ENCODE results near the gene EEFSEC.

Gene EEFSEC

DNA sequence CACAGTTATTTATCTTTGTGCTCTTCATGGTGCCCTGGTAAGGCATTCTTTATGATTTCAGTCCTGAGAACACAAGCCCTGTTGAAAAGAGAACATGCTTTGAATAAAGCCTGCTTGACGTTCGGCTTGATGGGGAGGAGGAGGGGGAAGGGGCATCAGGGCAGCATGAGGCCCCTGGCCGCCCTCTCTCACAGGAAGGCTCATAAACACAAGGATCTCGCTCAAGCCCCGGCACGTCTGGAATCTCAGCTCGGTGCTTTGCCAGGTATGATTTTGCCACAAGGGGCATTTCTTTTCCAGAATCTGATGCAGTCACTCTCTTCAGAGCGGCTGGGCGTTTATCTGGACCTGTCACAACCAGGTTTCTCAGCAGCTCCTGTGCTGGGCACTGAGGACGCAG, 184.0 kb downstream of the EEFSEC start:
- DNase-seq (ENCODE audit: low read depth, low spot score): no peak
- H3K4me3 ChIP-seq (ENCODE audit: low read length): no peak overlapping the region

GRCh38 chr3:128338536-128339330, 185.5 kb downstream of the EEFSEC start:
- H3K4me3 ChIP-seq (ENCODE audit: low read length): no peak overlapping the region
- no peak for DNase-seq (ENCODE audit: low read depth, low spot score)

- no peak overlapping the region for H3K4me3 ChIP-seq (ENCODE audit: low read length)
- DNase-seq (ENCODE audit: low read depth, low spot score): no peak
Measured at GRCh38 chr3:128339491-128340012, 186.3 kb downstream of the EEFSEC start.

DNA sequence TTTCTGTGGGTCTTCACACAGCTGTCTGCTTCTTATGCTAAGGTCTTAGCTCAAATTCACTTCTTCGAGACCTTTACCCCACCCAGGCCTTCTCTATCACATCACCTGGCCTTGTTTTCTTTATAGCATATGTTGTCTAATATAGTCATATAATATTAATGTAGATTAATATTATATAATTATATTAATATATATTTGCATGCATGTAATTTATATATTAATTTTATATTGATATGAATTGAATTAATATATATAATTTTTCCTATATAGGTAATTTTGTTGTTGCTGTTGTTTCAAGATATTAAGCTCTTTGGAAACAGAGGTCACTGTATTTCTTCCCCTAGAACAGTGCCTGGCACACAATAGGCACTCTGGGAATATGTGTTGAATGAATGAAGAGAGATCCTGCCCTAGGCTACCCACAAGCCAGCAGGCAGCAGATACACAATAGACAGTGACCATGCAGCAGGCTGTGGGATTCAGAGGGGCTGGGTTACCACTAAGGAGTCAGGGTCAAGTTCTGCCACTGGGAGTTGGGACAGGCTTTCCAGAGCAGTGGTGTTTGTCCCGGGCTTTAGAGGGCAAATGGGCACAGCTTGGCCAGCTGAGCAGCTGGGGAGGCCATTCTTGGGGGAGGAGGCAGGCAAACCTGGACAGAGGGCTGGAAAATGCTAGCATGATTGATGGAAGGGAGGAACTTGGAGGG, 187.1 kb downstream of the EEFSEC start:
- no peak for DNase-seq (ENCODE audit: low read depth, low spot score)
- no peak overlapping the region for H3K4me3 ChIP-seq (ENCODE audit: low read length)

DNA sequence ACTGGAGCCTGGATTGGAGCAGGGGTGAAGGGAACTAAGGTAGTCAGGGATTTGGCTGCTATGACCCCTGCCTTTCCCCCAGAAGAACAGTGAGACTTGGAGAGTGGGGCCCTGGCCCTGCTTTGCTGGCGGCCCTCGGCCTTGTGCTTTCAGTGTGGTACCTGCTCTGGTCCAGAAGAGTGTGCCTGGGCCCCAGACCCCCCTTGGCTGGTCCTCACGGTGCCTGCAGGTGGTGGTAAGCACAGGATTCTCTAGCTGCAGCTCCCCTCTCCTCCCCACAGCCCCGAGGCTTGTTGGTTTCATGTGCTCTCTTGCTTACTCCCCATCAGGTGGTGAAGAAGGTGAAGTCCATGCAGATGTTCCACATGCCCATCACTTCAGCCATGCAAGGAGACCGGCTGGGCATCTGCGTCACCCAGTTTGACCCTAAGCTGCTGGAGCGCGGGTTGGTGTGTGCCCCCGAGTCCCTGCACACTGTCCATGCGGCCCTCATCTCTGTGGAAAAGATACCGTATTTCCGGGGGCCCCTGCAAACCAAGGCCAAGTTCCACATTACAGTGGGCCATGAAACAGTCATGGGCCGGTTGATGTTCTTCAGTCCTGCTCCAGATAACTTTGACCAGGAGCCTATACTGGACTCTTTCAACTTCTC, 187.7 kb downstream of the EEFSEC start:
- no peak overlapping the region for H3K4me3 ChIP-seq (ENCODE audit: low read length)
- no peak for DNase-seq (ENCODE audit: low read depth, low spot score)

- H3K4me3 ChIP-seq (ENCODE audit: low read length): no peak overlapping the region
- DNase-seq (ENCODE audit: low read depth, low spot score): no peak
Measured at GRCh38 chr3:128341659-128342395, 188.5 kb downstream of the EEFSEC start.

GRCh38 chr3:128342701-128343180, 189.5 kb downstream of the EEFSEC start:
- no peak overlapping the region for H3K4me3 ChIP-seq (ENCODE audit: low read length)
- no peak for DNase-seq (ENCODE audit: low read depth, low spot score)

GRCh38 chr3:128343287-128344051, 190.2 kb downstream of the EEFSEC start:
- DNase-seq (ENCODE audit: low read depth, low spot score): no peak
- H3K4me3 ChIP-seq (ENCODE audit: low read length): no peak overlapping the region

DNA sequence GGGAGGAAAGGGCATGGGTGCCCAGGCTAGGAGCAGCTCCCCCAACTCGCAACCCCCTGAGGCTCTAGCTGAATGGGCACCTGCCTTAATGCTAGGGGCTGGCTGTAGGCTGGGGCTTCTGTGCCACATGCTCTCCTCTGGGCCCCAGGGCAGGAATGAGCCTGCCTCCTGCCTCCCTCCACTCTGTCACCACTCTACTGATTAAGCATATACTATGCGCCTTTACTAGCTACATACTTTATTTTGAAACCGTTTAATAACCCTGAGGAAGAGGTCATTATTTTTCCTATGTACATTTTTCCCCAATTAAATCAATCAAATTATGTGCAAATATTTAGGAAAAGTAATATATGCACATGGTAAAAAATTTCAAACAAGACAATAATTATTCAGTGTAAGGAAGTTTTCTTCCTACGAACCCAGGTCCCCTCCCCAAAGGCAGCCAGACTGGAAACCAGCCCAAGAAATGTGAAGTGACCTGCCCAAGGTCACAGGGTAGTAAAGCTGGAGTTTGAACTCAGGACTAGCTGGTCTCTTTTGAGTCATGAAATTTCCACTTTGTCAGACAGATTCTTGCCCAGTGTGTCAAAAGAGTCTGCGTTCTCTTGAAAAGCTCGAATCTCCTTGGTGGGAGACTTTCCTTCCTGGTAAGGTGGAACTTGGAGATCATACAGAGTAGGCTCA, 190.9 kb downstream of the EEFSEC start:
- H3K4me3 ChIP-seq (ENCODE audit: low read length): no peak overlapping the region
- no peak for DNase-seq (ENCODE audit: low read depth, low spot score)

GRCh38 chr3:128345196-128345595, 191.9 kb downstream of the EEFSEC start:
- no peak for DNase-seq (ENCODE audit: low read depth, low spot score)

GRCh38 chr3:128346562-128346961, 193.3 kb downstream of the EEFSEC start:
- no peak for DNase-seq (ENCODE audit: low read depth, low spot score)
- H3K4me3 ChIP-seq (ENCODE audit: low read length): no peak overlapping the region

More at GRCh38 chr3:128345196-128345595, 191.9 kb downstream of the EEFSEC start:
- no peak overlapping the region for H3K4me3 ChIP-seq (ENCODE audit: low read length)

DNA sequence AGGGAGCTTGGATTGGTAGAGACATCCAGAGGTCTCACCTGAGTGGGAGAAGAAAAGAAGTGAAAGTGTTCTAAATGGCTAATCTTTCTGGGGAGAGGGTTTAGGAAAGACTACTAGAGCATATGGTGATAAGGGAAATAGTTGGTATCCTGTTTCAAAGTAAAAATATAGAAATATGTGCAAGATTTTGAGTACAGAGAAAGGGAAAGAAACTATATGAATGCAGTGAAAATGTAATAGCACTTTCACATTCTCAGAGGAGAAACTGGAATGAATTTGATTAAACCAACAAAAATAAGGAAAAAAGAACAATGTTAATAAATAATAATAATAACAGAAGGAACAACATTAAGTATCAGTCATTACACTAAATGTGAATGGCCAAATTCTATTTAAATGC, 194.0 kb downstream of the EEFSEC start:
- H3K4me3 ChIP-seq (ENCODE audit: low read length): no peak overlapping the region
- no peak for DNase-seq (ENCODE audit: low read depth, low spot score)

DNA sequence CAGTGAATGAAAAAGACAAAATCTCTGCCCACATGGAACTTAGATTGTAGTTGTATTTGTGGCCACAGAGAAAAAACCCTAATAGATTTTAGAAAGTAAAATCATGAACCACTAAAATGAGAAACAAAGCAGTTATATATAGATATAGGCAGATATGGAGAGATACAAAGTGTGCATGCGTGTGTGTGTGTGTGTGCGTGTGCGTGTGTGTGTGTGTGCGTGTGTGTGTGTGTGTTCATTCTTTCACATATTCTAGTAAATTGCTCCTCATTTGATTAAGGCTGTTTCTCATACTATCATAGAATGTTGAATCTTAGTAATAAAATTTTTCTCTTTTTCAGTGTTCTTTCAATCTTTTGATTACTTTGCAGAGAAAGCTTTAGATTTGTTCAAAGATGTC, 194.8 kb downstream of the EEFSEC start:
- no peak for DNase-seq (ENCODE audit: low read depth, low spot score)
- no peak overlapping the region for H3K4me3 ChIP-seq (ENCODE audit: low read length)

DNA sequence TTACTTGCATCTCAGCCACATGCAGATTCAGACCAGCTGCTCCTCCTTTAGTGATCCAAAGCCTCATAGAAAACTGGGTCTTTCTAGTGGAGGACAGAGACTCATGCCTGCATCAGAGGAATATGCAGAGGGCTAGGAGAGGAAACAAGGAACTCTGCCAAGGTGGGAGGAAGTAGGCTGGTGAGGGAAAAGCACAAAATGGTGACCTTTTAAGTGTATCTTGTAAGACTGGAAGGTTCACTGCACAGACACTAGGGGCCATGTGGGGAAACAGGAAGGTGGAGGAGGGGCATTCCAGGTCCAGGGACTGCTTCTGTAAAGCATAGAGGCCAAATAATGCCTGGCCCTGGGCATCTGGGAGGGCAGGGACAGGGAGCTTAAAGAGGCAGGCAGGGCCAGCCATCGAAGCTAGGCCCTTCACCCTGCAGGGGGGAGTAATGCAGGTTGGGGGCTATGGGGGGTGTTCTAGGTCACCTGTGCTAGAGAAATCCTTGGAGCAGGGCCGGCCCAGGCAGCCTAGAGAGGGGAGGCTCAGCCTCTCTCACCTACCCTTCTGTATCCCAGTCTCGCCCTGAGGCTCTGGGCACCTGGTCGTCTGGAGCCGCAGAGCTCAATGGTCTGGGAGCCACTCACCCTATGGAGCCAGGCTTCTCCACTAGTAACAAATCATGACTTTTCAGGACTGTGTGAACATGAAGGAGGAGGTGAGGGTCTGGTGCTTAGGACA, 195.7 kb downstream of the EEFSEC start:
- no peak overlapping the region for H3K4me3 ChIP-seq (ENCODE audit: low read length)
- peak; percentile 22 for DNase-seq (ENCODE audit: low read depth, low spot score)

DNA sequence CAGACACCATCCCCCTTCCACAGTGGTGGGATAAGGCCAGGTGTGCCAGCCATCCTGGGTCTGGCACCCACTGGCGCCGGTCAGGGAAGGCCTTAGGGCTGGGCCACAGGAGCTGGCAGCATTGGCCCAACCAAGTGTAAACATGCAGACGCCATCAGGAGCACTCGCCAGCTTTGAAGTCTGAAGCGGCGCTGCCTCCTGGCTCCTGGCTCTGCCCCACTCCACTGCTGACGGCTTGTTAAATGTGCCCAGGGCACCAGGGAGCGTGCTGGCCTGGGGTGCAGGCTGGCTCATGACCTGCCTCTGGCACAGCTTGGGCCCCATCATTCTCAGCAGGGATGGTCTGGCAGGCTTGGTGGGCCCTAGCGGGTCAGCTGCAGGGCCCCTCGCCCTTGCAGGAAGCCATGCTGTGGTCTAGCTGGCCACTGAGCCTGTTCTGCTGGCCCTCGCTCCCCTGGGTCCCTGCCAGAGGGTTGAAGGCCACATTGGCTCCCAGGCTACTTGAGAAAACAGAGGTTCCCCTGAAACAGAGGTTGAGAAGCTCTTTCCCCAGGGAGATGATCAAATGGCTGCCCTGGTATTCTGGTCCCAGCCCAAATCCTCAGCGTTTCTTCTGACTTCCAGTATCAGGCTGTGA, 196.8 kb downstream of the EEFSEC start:
- DNase-seq (ENCODE audit: low read depth, low spot score): no peak
- no peak overlapping the region for H3K4me3 ChIP-seq (ENCODE audit: low read length)

- DNase-seq (ENCODE audit: low read depth, low spot score): no peak
Measured at GRCh38 chr3:128351546-128351945, 198.3 kb downstream of the EEFSEC start.

DNA sequence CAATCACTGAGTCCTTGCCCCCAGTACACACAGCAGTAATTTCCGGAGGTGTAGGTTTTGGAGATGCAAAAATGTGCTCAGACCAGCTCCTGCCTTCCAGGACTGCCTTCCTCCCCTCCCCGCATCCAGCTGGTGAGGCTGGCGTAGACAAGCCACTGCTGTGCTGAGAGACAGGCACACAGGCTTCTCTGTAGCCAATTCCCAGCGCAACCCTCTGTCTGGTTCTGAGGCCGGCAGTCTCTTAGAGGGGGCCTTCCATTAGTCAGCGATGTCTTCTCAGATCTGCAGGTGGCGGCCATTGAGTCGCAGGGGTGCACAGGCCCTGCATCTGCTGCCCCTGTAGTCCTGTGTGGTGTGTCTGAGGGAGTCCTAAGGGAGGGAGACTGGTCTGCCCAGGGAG, 199.0 kb downstream of the EEFSEC start:
- no peak for DNase-seq (ENCODE audit: low read depth, low spot score)

More at GRCh38 chr3:128351546-128351945, 198.3 kb downstream of the EEFSEC start:
- H3K4me3 ChIP-seq (ENCODE audit: low read length): no peak overlapping the region

More for the DNA sequence above, 199.0 kb downstream of the EEFSEC start:
- H3K4me3 ChIP-seq (ENCODE audit: low read length): no peak overlapping the region
